PC-9 (cell line): ENCODE results near the gene CYP11A1. TPM values are rescaled to one million over a fixed set of nuclear protein-coding genes. Genes with fewer than 3 reads are reported as not detected.
A peak's percentile ranks its signal among the peaks of the same experiment; 100 is the strongest.

ENCODE experiments used
- BruUV-seq: library from RNA; stranded (reverse); fragments of 400-500 nt; replicated peaks from 2 replicates; lab custom pipeline; 2021; lab: Mats Ljungman, UMichigan
- CTCF ChIA-PET: fragments of 300-600 bp; sonication (Branson Sonifier 250); formaldehyde crosslinking; loops from one replicate; lab custom pipeline; 2022; ENCODE audit warnings: antibody characterized with exemption; lab: Charles Lee
- POLR2A ChIA-PET: fragments of 300-600 bp; sonication (Branson Sonifier 250); formaldehyde crosslinking; loops from one replicate; lab custom pipeline; 2022; ENCODE audit warnings: antibody characterized with exemption; ENCODE audit not compliant: unreplicated experiment; lab: Charles Lee
- DNase-seq, 2 experiments: peaks; one replicate each; pipeline versions ENCODE4 v3.0.0 to v3.0.0-alpha.2; 2015 to 2022; ENCODE audit warnings: mixed read lengths in 1 of 2
- H2AFZ ChIP-seq: fragments of 200-600 bp; sonication (generic); 2 replicates; pipeline ENCODE4 v1.8.1; 2017; ENCODE audit warnings: antibody characterized with exemption
- H3F3A ChIP-seq: fragments of 200-600 bp; sonication (generic); 2 replicates; pipeline ENCODE4 v1.8.1; 2017; ENCODE audit warnings: antibody characterized with exemption, mild to moderate bottlenecking, low read depth; ENCODE audit not compliant: insufficient read depth
- H3K27ac ChIP-seq: fragments of 200-600 bp; sonication (generic); 2 replicates; pipeline ENCODE4 v1.6.1; 2016; ENCODE audit warnings: mixed run types
- H3K27me3 ChIP-seq: fragments of 200-600 bp; sonication (generic); 2 replicates; pipeline ENCODE4 v1.6.1; 2016; ENCODE audit warnings: low read depth, mixed run types; ENCODE audit not compliant: insufficient read depth
- H3K36me3 ChIP-seq: fragments of 200-600 bp; sonication (generic); 2 replicates; pipeline ENCODE4 v1.6.1; 2016; ENCODE audit warnings: low read depth, mixed run types
- H3K4me1 ChIP-seq: fragments of 200-600 bp; sonication (generic); replicated peaks from 2 replicates; pipeline ENCODE4 v1.6.1; 2016; ENCODE audit warnings: mixed run types; ENCODE audit not compliant: insufficient read depth
- H3K4me2 ChIP-seq: fragments of 200-600 bp; sonication (generic); 2 replicates; pipeline ENCODE4 v1.6.1; 2017; ENCODE audit warnings: mixed run types
- H3K4me3 ChIP-seq: fragments of 200-600 bp; sonication (generic); 2 replicates; pipeline ENCODE4 v1.6.1; 2016; ENCODE audit warnings: mixed run types
- H3K79me2 ChIP-seq: fragments of 200-600 bp; sonication (generic); 2 replicates; pipeline ENCODE4 v1.6.1; 2017; ENCODE audit warnings: low read depth, mixed run types
- H3K9me2 ChIP-seq: fragments of 200-600 bp; sonication (generic); 2 replicates; pipeline ENCODE4 v1.8.1; 2017; ENCODE audit warnings: mild to moderate bottlenecking; ENCODE audit not compliant: insufficient read depth
- H3K9me3 ChIP-seq: fragments of 200-600 bp; sonication (generic); 2 replicates; pipeline ENCODE4 v1.8.1; 2016; ENCODE audit warnings: low read depth; ENCODE audit not compliant: insufficient read depth
- H4K20me1 ChIP-seq: fragments of 200-600 bp; sonication (generic); 2 replicates; pipeline ENCODE4 v1.8.1; 2017; ENCODE audit not compliant: insufficient read depth
- EZH2 ChIP-seq: fragments of 200-600 bp; sonication (generic); IDR thresholded peaks from 2 replicates; pipeline ENCODE4 v1.8.0; 2017; ENCODE audit warnings: antibody characterized with exemption, low read depth
- intact Hi-C: fragments of 100-400 bp; cut with micrococcal nuclease; formaldehyde crosslinking; loops from one replicate; pipeline ENCODE4 v1.10.0; 2022; ENCODE audit not compliant: unreplicated experiment
- total RNA-seq: library from RNA; stranded (reverse); gene quantifications from 2 replicates; pipeline ENCODE4 v1.2.3, GENCODE V29; 2021
- TF ChIP-seq, protein P1 (sequence below): fragments of 200-600 bp; sonication (generic); conservative IDR thresholded peaks from 2 replicates; pipeline ENCODE4 v1.6.1; 2017; ENCODE audit warnings: mixed run types, antibody characterized with exemption, mild to moderate bottlenecking, moderate library complexity

The CYP11A1 gene
- total RNA-seq, 1 experiment from 2014 or later = 7.1 TPM

DNA sequence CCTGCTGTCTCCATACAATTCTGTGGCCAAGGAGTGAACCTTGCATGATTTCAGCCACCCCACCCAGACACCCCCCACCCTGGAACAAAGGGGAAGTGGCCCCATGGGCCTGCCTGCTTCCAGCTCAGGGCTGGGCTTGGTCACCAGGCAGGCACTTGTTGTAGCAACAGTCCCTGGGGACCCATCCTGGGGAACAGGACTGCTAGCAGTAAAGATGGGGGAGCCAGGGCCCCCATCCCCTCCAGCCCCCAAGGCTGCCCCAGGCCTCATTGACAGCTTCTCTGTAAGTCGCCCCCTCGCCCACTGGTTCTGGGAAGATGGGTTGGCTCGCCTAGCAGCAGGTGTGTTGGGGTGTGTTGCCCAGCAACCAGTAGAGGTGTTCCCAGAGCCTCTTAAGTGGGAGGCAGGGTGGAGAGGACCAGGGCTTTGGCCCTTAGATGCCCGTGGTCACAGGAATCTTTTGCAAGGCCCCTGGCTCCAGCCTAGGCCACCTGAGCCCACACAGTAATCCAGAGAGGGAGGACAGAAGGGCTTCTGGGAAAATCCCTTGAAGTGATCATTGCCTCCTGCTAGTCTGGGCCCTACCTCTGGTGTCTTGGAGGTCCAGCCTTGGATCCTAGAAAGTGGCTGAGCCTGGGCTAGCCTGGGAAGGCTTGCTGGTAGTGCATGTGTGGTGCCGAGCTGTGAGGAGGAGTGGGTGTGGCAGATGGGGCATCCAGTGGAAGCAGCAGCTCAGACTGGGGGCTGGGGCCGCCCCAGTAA lies 48.9 kb downstream of the CYP11A1 start:
- Histone ChIP-seq H3K9me3 (no peaks in the 10 kb centered on the region), H4K20me1 (no peaks in the 10 kb centered on the region), H3F3A (peaks cover 6% of the 10 kb centered on the region; the same call in 1 of the 2 replicates), H3K4me2 (no peak overlapping the region), H3K4me1 (no peaks in the 10 kb centered on the region), H3K36me3 (no peaks in the 10 kb centered on the region), H2AFZ (no peak overlapping the region), H3K9me2 (no peaks in the 10 kb centered on the region), H3K4me3 (no peak overlapping the region), H3K27ac (no peak overlapping the region), H3K27me3 (no peaks in the 10 kb centered on the region), H3K79me2 (no peaks in the 10 kb centered on the region)
- BruUV-seq = no TSS peak
- TF ChIP-seq, protein P1, sequence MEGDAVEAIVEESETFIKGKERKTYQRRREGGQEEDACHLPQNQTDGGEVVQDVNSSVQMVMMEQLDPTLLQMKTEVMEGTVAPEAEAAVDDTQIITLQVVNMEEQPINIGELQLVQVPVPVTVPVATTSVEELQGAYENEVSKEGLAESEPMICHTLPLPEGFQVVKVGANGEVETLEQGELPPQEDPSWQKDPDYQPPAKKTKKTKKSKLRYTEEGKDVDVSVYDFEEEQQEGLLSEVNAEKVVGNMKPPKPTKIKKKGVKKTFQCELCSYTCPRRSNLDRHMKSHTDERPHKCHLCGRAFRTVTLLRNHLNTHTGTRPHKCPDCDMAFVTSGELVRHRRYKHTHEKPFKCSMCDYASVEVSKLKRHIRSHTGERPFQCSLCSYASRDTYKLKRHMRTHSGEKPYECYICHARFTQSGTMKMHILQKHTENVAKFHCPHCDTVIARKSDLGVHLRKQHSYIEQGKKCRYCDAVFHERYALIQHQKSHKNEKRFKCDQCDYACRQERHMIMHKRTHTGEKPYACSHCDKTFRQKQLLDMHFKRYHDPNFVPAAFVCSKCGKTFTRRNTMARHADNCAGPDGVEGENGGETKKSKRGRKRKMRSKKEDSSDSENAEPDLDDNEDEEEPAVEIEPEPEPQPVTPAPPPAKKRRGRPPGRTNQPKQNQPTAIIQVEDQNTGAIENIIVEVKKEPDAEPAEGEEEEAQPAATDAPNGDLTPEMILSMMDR = no peak
- no peak for TF ChIP-seq EZH2
- ChIA-PET CTCF (interaction anchor here (0.7 kb wide), 1 partner anchor 22 kb away, joined by 12 read pairs; no protein-coding TSS in a partner anchor), POLR2A (no interaction called here)
- intact Hi-C loops = no loop called here
- peak in 1 of 2 experiments; percentile 18 for DNase-seq

DNA sequence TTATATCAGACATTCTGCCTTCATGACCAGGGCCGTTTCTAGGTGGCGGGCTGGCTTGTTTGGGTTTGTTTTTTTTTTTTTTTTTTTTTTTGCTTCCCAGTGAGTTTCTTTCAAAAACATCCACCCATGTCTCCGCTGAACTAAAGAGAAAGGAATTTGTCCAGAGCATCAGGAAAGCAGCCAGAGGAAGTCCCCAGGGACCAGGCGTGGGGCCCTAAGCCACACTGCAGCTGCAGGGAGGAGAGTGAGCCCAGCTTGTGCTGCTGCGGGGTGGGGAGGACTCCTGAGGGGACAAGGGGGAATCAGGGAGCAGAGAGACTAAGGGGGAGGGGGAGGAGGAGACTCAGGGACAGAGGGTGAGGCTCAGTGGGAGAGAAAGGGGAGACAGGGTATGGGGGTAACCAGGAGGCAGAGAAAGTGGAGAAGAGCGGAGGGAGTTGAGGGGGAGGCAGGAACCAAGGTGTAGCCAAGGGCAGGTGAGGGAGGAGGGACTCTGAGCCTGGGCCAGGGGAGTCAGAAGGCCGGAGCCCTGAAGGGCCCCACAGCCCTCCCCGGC lies 49.5 kb downstream of the CYP11A1 start:
- ChIA-PET POLR2A (no interaction called here), CTCF (interaction anchor here (0.7 to 0.9 kb wide), 2 partner anchors 22 to 251 kb away, joined by 8 to 12 read pairs; no protein-coding TSS in a partner anchor)
- no peaks in the 10 kb centered on the region for H3K9me3 ChIP-seq
- DNase-seq = peak in 1 of 2 experiments; percentile 24
- H3K79me2 ChIP-seq = no peaks in the 10 kb centered on the region
- H3K4me1 ChIP-seq = no peaks in the 10 kb centered on the region
- BruUV-seq = no TSS peak
- H3K27me3 ChIP-seq = no peaks in the 10 kb centered on the region
- H3K36me3 ChIP-seq = no peaks in the 10 kb centered on the region
- H3K4me2 ChIP-seq = no peak overlapping the region
- H3K4me3 ChIP-seq = no peak overlapping the region
- H4K20me1 ChIP-seq = no peaks in the 10 kb centered on the region
- H3K9me2 ChIP-seq = no peaks in the 10 kb centered on the region
- no peak overlapping the region for H3K27ac ChIP-seq
- intact Hi-C loops = no loop called here
- no peak overlapping the region for H2AFZ ChIP-seq
- H3F3A ChIP-seq = peaks cover 6% of the 10 kb centered on the region; the same call in 1 of the 2 replicates
- TF ChIP-seq EZH2 = no peak
- TF ChIP-seq, protein P1 = no peak

DNA sequence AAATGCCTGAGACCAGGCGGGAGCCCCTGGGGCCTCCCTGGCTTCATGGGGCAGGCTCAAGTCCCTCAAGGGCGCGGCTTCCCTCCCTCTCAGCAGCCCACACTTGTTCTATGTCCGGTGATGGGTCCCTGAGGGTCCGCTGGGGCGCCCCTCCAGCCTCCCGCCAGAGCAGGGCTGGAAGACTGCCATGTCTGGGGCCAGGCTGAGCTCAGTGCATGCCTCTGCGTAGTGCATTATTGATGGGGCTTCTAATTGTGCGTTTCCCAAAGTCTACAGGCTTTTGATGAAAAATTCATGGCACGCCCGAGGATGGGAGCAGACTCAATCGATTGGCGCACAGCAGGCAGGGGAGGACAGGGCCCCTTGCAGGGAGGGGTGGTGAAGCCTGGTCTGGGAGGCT lies 51.3 kb downstream of the CYP11A1 start:
- DNase-seq = no peak
- H4K20me1 ChIP-seq = no peaks in the 10 kb centered on the region
- H2AFZ ChIP-seq = no peak overlapping the region
- no peaks in the 10 kb centered on the region for H3K79me2 ChIP-seq
- no TSS peak for BruUV-seq
- H3K9me3 ChIP-seq = no peaks in the 10 kb centered on the region
- POLR2A ChIA-PET = no interaction called here
- H3K4me3 ChIP-seq = no peak overlapping the region
- H3K9me2 ChIP-seq = no peaks in the 10 kb centered on the region
- no peaks in the 10 kb centered on the region for H3K4me1 ChIP-seq
- no peaks in the 10 kb centered on the region for H3K36me3 ChIP-seq
- H3K27ac ChIP-seq = no peak overlapping the region
- H3K27me3 ChIP-seq = no peaks in the 10 kb centered on the region
- H3F3A ChIP-seq = peaks cover 6% of the 10 kb centered on the region; the same call in 1 of the 2 replicates
- CTCF ChIA-PET = no interaction called here
- TF ChIP-seq, protein P1 = no peak
- TF ChIP-seq EZH2 = no peak
- intact Hi-C loops = no loop called here
- H3K4me2 ChIP-seq = no peak overlapping the region
